22Rv1 (cell line): ENCODE results near the gene JMJD1C.

Experiments used
- ZFX ChIP-seq: fragments of 450-650 bp; IDR thresholded peaks from 2 replicates; pipeline ENCODE4 v1.6.1; 2017; ENCODE audit warnings: antibody characterized with exemption, borderline replicate concordance
- TF ChIP-seq, protein P1 (sequence below): fragments of 450-650 bp; IDR thresholded peaks from 2 replicates; pipeline ENCODE4 v1.5.1; 2017; ENCODE audit warnings: mild to moderate bottlenecking

DNA sequence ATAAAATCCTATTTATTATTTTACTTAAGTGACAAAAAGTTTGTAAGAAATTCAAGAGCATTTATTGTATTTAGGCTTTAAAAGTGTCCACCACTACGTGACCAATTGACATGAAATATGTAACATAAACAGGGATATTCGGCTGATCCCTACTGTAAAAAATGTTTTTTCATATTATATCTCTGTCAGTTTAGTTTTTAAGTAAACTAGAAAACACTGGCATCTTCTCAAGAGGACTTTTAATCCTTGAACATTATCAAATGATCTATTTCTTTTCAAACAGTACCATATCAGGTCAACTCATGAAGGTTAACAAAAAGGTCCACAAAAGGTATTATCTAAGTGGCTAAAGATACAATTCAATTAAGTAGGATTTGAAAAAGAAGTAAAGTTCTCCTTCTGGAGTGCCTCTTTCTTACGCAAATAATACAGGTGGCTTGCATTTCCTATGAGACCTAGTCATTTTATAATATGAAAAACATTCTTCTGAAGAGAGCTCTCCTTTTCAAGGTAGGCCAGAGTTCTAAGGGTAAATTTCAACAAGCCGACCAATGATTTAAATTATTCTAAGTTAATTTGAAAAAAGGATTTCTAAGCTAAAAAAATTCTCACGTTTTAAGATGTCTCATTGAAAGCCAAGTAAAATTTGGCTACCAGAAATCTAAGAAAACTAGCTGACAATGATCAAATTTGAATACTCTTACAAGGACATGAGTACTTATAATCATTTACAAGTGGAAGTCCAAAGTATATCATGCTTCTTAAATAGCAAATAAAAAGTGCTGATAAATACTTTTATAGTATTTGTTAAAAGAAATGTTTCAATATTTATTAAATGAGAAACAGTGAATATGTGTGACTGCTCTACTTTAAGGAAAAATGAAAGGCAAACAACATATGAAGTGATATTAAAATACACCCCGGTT is 199.1 kb downstream of the JMJD1C start:
- TF ChIP-seq, protein P1, sequence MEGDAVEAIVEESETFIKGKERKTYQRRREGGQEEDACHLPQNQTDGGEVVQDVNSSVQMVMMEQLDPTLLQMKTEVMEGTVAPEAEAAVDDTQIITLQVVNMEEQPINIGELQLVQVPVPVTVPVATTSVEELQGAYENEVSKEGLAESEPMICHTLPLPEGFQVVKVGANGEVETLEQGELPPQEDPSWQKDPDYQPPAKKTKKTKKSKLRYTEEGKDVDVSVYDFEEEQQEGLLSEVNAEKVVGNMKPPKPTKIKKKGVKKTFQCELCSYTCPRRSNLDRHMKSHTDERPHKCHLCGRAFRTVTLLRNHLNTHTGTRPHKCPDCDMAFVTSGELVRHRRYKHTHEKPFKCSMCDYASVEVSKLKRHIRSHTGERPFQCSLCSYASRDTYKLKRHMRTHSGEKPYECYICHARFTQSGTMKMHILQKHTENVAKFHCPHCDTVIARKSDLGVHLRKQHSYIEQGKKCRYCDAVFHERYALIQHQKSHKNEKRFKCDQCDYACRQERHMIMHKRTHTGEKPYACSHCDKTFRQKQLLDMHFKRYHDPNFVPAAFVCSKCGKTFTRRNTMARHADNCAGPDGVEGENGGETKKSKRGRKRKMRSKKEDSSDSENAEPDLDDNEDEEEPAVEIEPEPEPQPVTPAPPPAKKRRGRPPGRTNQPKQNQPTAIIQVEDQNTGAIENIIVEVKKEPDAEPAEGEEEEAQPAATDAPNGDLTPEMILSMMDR = no peak
- no peak for TF ChIP-seq ZFX
